ENCODE data around the gene RPGRIP1L.

GRCh38 chr16:53614346-53614745 lies 89.3 kb downstream of the RPGRIP1L start:
- TF ChIP-seq CTCF (optimal IDR thresholded peaks at IDR 0.05 in 1 of 3, IDR thresholded peaks at IDR 0.05 in 1 of 3, conservative IDR thresholded peaks at IDR 0.05 in 1 of 3; ENCODE audit: extremely low read depth in 1 of 3, insufficient read depth in 2 of 3, low read length in 3 of 3) (no peak), EZH2 (IDR thresholded peaks at IDR 0.05; ENCODE audit: low read length) (no peak)

All from keratinocyte (primary cell).